Ascending aorta (tissue), 2 donors: ENCODE data around the gene ANTKMT. TPM values are rescaled to one million over a fixed set of nuclear protein-coding genes. Genes with fewer than 3 reads are reported as not detected.

Experiments used
- DNase-seq, 2 donors: peaks; one replicate each; pipeline ENCODE4 v3.0.0-alpha.2; 2019; ENCODE audit warnings: low spot score in 2 of 2
- H3K27ac ChIP-seq, 2 donors: fragments of 200-600 bp; sonication (generic); one replicate each; pipeline ENCODE4 v1.5.1; 2016 to 2017; ENCODE audit warnings: mild to moderate bottlenecking in 1 of 2
- H3K27me3 ChIP-seq: fragments of 200-600 bp; sonication (generic); one replicate; pipeline ENCODE4 v1.5.1; 2017
- H3K36me3 ChIP-seq, 2 donors: fragments of 200-600 bp; sonication (generic); one replicate each; pipeline ENCODE4 v1.5.1; 2016
- H3K4me1 ChIP-seq, 2 donors: fragments of 200-600 bp; sonication (generic); one replicate each; pipeline ENCODE4 v1.5.1; 2016 to 2017; ENCODE audit warnings: mild to moderate bottlenecking in 1 of 2
- H3K4me3 ChIP-seq, 2 donors: fragments of 200-600 bp; sonication (generic); one replicate each; pipeline ENCODE4 v1.5.1; 2016 to 2017; ENCODE audit warnings: mild to moderate bottlenecking in 1 of 2
- H3K9me3 ChIP-seq, 2 donors: fragments of 200-600 bp; sonication (generic); one replicate each; pipeline ENCODE4 v1.5.1; 2016
- intact Hi-C: fragments of 100-400 bp; cut with DNase I; formaldehyde crosslinking; loops from one replicate; pipeline ENCODE4 v1.15.1; 2023
- total RNA-seq: library from RNA; depleted of rRNA; stranded (reverse); fragments of >200 nt; gene quantifications from one replicate; pipeline ENCODE4 v1.1.0, GENCODE V29; 2016
- TF ChIP-seq, protein P1 (sequence below), 3 experiments: fragments of 200-600 bp in 2 of 3; fragments of 450-650 bp in 1 of 3; sonication (generic) in 2 of 3; IDR thresholded peaks; one replicate each; pipeline ENCODE4 v1.5.1; 2016 to 2019; ENCODE audit warnings: antibody characterized with exemption in 3 of 3, mild to moderate bottlenecking in 1 of 3, moderate library complexity in 1 of 3

ANTKMT gene
- total RNA-seq, 1 donor from 2014 or later = 105 TPM

- peaks cover 20 to 36% of the 10 kb centered on the region in 2 donors for H3K36me3 ChIP-seq
- H3K4me1 ChIP-seq = peaks cover 25 to 43% of the 10 kb centered on the region in 2 donors
- TF ChIP-seq, protein P1, sequence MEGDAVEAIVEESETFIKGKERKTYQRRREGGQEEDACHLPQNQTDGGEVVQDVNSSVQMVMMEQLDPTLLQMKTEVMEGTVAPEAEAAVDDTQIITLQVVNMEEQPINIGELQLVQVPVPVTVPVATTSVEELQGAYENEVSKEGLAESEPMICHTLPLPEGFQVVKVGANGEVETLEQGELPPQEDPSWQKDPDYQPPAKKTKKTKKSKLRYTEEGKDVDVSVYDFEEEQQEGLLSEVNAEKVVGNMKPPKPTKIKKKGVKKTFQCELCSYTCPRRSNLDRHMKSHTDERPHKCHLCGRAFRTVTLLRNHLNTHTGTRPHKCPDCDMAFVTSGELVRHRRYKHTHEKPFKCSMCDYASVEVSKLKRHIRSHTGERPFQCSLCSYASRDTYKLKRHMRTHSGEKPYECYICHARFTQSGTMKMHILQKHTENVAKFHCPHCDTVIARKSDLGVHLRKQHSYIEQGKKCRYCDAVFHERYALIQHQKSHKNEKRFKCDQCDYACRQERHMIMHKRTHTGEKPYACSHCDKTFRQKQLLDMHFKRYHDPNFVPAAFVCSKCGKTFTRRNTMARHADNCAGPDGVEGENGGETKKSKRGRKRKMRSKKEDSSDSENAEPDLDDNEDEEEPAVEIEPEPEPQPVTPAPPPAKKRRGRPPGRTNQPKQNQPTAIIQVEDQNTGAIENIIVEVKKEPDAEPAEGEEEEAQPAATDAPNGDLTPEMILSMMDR (IDR thresholded peaks at IDR 0.05) = no peak
- peak; percentile 85 to 98 for DNase-seq
- H3K27ac ChIP-seq = peak within 1 kb of the TSS; percentile 68 to 72
- peak within 1 kb of the TSS; percentile 64 to 69 for H3K4me3 ChIP-seq
- H3K9me3 ChIP-seq = no peaks in the 10 kb centered on the region
- H3K27me3 ChIP-seq = no peaks in the 10 kb centered on the region
- intact Hi-C loops = no loop called here
Observed at GRCh38 chr16:684071-684794, 36.7 kb upstream of the ANTKMT start, which contains the start of gene JMJD8. JMJD8 (minus strand) TSS chr16:684334; CDS start chr16:684319, 15 bp downstream.

GRCh38 chr16:684961-685696 lies 35.8 kb upstream of the ANTKMT start:
- no peaks in the 10 kb centered on the region for H3K27me3 ChIP-seq
- no peaks in the 10 kb centered on the region for H3K9me3 ChIP-seq
- DNase-seq = no peak
- peaks cover 20 to 36% of the 10 kb centered on the region in 2 donors for H3K36me3 ChIP-seq
- peaks cover 31 to 50% of the 10 kb centered on the region in 2 donors for H3K4me1 ChIP-seq
- H3K27ac ChIP-seq = peak overlapping the region; percentile 68 to 72
- intact Hi-C loops = no loop called here
- TF ChIP-seq, protein P1 (IDR thresholded peaks at IDR 0.05) = no peak
- H3K4me3 ChIP-seq = peak overlapping the region in 1 of 2 donors; percentile 69

DNA sequence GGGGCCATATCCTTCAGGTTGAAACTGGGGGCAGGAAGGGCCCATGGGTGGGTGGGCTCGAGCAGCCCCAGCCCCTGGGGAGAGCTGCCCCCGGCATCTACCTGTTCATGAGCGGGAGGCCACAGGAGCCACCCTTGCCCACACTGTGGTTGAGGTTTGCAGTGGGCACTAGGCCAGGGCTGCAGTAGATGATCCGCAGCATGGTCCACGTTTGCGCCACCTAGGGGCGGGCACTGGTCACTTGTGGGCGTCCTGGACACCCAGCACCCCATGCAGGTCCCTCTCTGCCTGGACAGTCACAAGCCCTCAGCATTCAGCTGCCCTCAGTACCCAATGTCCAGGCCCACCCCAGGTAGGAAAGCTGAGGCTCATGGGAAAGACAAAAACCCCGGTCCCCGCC lies 35.0 kb upstream of the ANTKMT start:
- no peaks in the 10 kb centered on the region for H3K9me3 ChIP-seq
- H3K4me3 ChIP-seq = no peak overlapping the region
- no peak for DNase-seq
- no peaks in the 10 kb centered on the region for H3K27me3 ChIP-seq
- H3K4me1 ChIP-seq = peaks cover 26 to 46% of the 10 kb centered on the region in 2 donors
- intact Hi-C loops = no loop called here
- peaks cover 20 to 36% of the 10 kb centered on the region in 2 donors for H3K36me3 ChIP-seq
- TF ChIP-seq, protein P1 (IDR thresholded peaks at IDR 0.05) = peak in 1 of 3 experiments; percentile 19
- no peak overlapping the region for H3K27ac ChIP-seq

GRCh38 chr16:686459-687260 lies 34.3 kb upstream of the ANTKMT start:
- DNase-seq = no peak
- H3K4me3 ChIP-seq = no peak overlapping the region
- TF ChIP-seq, protein P1 (IDR thresholded peaks at IDR 0.05) = no peak
- no peaks in the 10 kb centered on the region for H3K27me3 ChIP-seq
- no peaks in the 10 kb centered on the region for H3K9me3 ChIP-seq
- peaks cover 19 to 39% of the 10 kb centered on the region in 2 donors for H3K4me1 ChIP-seq
- no peak overlapping the region for H3K27ac ChIP-seq
- peaks cover 19 to 33% of the 10 kb centered on the region in 2 donors for H3K36me3 ChIP-seq
- intact Hi-C loops = no loop called here

DNA sequence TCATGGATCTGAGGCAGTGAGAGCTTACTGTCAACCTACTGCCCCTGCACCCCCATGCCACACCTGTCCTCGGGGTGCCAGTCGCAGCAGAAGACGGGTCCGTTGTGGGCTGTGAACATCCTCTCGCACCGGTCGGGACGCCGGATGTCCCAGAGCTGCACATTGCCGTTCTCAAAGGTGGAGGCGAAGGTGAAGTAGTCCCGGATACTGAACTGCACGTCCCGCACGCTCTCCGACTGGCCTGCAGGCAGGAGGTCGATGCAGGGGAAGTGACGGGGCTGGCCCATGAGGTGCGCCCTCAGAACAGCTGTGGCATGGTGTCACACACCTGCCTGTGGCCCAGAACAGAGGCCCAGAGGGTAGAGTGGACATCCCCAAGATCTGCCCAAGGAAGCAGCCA lies 33.4 kb upstream of the ANTKMT start:
- Histone ChIP-seq H3K36me3 (peaks cover 11 to 24% of the 10 kb centered on the region in 2 donors), H3K4me3 (no peak overlapping the region), H3K4me1 (peaks cover 17 to 32% of the 10 kb centered on the region in 2 donors), H3K9me3 (no peaks in the 10 kb centered on the region), H3K27me3 (no peaks in the 10 kb centered on the region), H3K27ac (no peak overlapping the region)
- TF ChIP-seq, protein P1 (IDR thresholded peaks at IDR 0.05) = no peak
- no peak for DNase-seq
- intact Hi-C loops = no loop called here
